Astrocyte of the cerebellum (primary cell): ENCODE results near the gene PBX3.

Experiments used
- DNase-seq: peaks from one replicate; pipeline ENCODE4 v3.0.0-alpha.2; 2011; ENCODE audit warnings: low read depth
- H3K4me3 ChIP-seq: 2 replicates; pipeline ENCODE4 v1.5.1; 2011; ENCODE audit warnings: mild to moderate bottlenecking, low read depth, low read length, moderate library complexity
- CTCF ChIP-seq: IDR thresholded peaks from 2 replicates; pipeline ENCODE4 v1.5.1; 2012; ENCODE audit warnings: low read length, low read depth, moderate library complexity, mild to moderate bottlenecking; ENCODE audit errors: missing control alignments
- in situ Hi-C: cut with HindIII; loops from 2 replicates; pipeline ENCODE4 v1.10.0; 2017; ENCODE audit warnings: low sequenced_read_pairs

Gene PBX3

DNA sequence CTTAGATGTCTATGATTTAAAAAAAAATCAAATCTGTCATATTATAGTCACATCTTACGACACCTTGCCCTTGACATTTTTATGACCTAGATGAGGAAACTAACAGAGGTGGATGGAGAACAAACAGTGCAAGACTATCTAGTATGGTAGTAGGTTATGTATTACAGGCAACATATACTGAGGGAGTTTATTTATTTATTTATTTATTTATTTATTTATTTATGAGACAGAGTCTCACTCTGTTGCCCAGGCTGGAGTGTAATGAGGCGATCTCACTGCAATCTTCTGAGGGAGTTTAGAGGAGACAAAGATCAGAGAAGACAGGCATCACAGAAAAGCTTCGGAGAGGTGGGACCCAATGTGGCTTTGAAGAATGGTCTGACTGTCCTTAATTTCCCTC is 4.5 kb upstream of the PBX3 start:
- in situ Hi-C loops, result no loop called here
- DNase-seq, result no peak
- no peak for TF ChIP-seq CTCF
- H3K4me3 ChIP-seq, result no peak overlapping the region

GRCh38 chr9:125743682-125744428 is 3.3 kb upstream of the PBX3 start:
- in situ Hi-C loops, result no loop called here
- TF ChIP-seq CTCF, result no peak
- H3K4me3 ChIP-seq, result no peak overlapping the region
- DNase-seq, result no peak

DNA sequence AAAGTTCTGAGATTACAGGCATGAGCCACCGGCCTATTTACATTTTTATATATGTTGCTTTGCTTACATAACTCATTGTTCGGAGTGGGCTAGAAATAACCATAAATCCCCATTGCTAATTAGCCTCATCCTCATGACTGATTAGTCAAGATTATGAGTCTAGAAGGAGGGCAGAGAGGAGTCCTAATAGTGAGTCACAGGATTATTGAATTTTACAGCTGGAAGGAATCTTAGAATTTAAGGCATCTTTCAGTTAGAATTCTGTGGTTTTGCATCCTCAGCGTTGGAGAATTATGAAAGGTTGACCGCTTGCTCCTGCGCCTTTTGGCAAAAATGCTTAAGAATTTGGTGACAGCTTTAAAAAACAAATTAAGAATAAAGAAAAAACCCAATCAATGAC is 2.6 kb upstream of the PBX3 start:
- in situ Hi-C loops, result no loop called here
- DNase-seq, result peak; percentile 84
- TF ChIP-seq CTCF, result no peak
- no peak overlapping the region for H3K4me3 ChIP-seq

DNA sequence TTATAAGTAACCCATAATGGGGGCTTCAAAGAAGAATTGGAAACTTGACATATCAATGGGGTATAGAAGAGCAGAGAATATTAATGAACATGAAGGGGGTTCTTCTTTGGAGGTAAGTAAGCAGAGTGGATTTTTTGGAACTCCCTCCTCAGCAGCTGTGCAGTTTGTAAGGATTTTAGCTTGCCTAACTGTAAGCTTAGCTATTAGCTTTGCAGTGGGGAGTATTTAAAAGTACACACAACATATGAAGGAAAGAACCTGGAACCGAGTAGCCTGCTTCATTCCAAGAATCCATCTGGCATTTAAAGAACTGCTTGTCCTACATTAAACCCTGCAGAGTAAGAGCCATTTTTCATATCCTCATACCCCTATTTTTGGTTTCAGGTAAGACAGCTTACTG is 2.2 kb upstream of the PBX3 start:
- in situ Hi-C loops, result no loop called here
- peak overlapping the region; percentile 88 for H3K4me3 ChIP-seq

GRCh38 chr9:125745682-125746016 is 1.5 kb upstream of the PBX3 start:
- TF ChIP-seq CTCF, result no peak
- peak overlapping the region; percentile 88 for H3K4me3 ChIP-seq
- DNase-seq, result no peak
- in situ Hi-C loops, result no loop called here

More for the DNA sequence above, 2.2 kb upstream of the PBX3 start:
- TF ChIP-seq CTCF, result no peak
- no peak for DNase-seq

DNA sequence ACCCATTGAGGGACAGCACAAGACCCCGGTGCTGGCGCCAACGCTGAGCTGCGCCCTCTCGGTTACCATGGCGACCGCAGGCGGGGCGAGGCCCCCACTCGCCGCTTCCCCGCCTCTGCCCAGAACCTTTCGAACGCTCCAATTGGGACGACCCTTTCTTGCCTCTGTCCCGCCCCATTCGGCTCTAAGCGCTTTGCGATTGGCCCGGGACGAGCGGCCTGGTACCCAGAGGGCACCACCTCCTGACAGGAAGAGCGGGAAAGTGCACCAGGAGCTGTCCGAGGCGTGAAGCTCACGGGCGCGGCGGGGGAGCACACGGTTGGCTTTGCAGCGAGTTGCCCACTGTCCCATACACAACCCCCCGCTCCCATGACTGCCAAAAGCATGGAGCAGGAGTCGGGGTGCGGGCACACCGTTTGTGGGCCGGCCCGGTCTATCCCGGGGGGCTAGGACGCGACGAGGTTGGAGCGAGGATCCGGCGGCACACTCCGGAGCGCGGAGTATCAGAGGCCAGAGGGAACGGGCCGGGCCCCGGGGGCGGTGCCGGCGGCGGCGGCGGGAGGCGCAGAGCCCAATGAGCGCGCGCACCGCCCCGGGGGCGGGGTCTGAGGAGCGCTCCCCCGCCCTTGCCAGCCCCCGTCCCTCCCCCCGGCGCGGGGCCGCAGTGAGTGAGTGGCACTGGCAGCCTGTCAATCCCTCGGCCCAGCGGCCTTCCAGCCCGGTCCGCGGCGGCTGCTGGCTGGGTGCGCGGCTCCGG is 978 bp upstream of the PBX3 start:
- DNase-seq, result peak; percentile 61
- no peak for TF ChIP-seq CTCF
- in situ Hi-C loops, result no loop called here
- peak overlapping the region; percentile 88 for H3K4me3 ChIP-seq
